Sigmoid colon (tissue), 4 donors: Measurements from ENCODE around the gene OTUD1.

Experiments
- CTCF ChIP-seq, 4 experiments: fragments of 450-650 bp in 3 of 4; fragments of 200-600 bp in 1 of 4; IDR thresholded peaks; one replicate each; pipeline ENCODE4 v1.5.1; 2016 to 2019; ENCODE audit warnings: antibody characterized with exemption in 4 of 4, mild to moderate bottlenecking in 3 of 4, moderate library complexity in 2 of 4
- EP300 ChIP-seq, 4 donors: sonication (generic); formaldehyde crosslinking; IDR thresholded peaks; one replicate each; pipeline ENCODE4 v1.6.1; 2017; ENCODE audit warnings: antibody characterized with exemption in 4 of 4
- POLR2A ChIP-seq, 2 donors: fragments of 450-650 bp; IDR thresholded peaks; one replicate each; pipeline ENCODE4 v1.6.1; 2016; ENCODE audit warnings: antibody characterized with exemption in 2 of 2, mild to moderate bottlenecking in 2 of 2, moderate library complexity in 2 of 2
- POLR2AphosphoS5 ChIP-seq, 4 donors: sonication (generic); formaldehyde crosslinking; IDR thresholded peaks; one replicate each; pipeline ENCODE4 v1.6.1; 2017; ENCODE audit warnings: antibody characterized with exemption in 4 of 4

- TF ChIP-seq CTCF (IDR thresholded peaks at IDR 0.05) = no peak
- TF ChIP-seq POLR2AphosphoS5 (IDR thresholded peaks at IDR 0.05) = no peak
- no peak for TF ChIP-seq EP300 (IDR thresholded peaks at IDR 0.05)
- TF ChIP-seq POLR2A (IDR thresholded peaks at IDR 0.05) = no peak
Observed at GRCh38 chr10:23467012-23467411, 28.1 kb downstream of the OTUD1 start.
